Measurements from ENCODE around the gene PTPRN2. TPM values are rescaled to one million over a fixed set of nuclear protein-coding genes. Genes with fewer than 3 reads are reported as not detected.

PTPRN2 gene
- total and polyA plus RNA-seq, 8 donors: 12.2 to 49.2 (median 31.8) TPM

- 93% methylated on average over 44 to 50 of the region's 50 CpGs for WGBS, 2 donors
- FAIRE-seq (no peak), ATAC-seq (no peak), DNase-seq (no peak)
- Histone ChIP-seq H3K4me1 (no peaks in the 10 kb centered on the region), H3K27ac (no peak overlapping the region), H3K4me3 (no peak overlapping the region), H3K27me3 (no peaks in the 10 kb centered on the region), H3K9me3 (no peaks in the 10 kb centered on the region), H3K36me3 (no peaks in the 10 kb centered on the region)
- intact Hi-C loops (cut with DNase I): no loop called here
- no peak for TF ChIP-seq CTCF (IDR thresholded peaks at IDR 0.05)
Observed at GRCh38 chr7:158484801-158485531, 102.7 kb downstream of the PTPRN2 start.

DNA sequence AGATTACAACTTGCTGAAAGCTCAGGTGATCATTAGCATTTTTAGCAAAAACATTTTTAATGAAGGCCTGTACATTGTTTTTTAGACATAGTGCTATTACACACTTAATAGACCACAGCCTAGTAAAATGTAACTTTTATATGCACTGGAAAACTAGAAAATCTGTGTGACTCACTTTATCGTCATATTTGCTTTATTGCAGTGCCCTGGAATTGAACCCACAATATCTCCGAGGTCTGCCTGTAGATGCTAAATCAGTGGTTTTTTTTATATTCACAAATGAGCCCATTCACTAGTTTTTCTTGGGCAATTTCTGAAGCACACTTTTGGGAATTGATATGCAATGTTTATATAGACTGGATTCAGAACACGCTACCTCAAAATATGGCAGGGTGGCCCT lies 105.1 kb downstream of the PTPRN2 start:
- ATAC-seq (no peak), DNase-seq (no peak), FAIRE-seq (no peak)
- Histone ChIP-seq H3K27me3 (no peaks in the 10 kb centered on the region), H3K27ac (no peak overlapping the region), H3K4me1 (no peaks in the 10 kb centered on the region), H3K9me3 (no peaks in the 10 kb centered on the region), H3K36me3 (no peaks in the 10 kb centered on the region), H3K4me3 (no peak overlapping the region)
- no peak for TF ChIP-seq CTCF (IDR thresholded peaks at IDR 0.05)
- intact Hi-C loops (cut with DNase I): no loop called here
- 86 to 92% methylated on average over 3 of the region's 3 CpGs for WGBS, 2 donors

DNA sequence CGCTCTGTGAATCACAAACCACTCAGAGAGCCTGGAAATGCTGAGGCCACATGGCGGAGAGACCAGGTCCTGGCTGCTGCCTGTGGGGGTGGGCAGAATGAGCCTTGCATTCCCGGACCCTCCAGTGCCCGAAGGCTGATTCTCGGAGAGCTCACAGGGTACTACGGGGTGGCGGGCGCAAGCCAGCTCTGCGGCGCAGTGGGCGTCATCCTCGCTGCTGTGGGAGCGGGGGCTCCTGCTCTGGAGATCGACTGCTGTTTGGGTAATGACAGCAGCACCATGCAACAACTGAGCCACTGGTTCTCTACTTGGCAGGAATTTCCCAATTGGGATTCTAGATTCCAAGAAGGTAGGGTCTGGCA lies 108.0 kb downstream of the PTPRN2 start:
- H3K4me3 ChIP-seq: no peak overlapping the region
- H3K4me1 ChIP-seq: no peaks in the 10 kb centered on the region
- no peak overlapping the region for H3K27ac ChIP-seq
- TF ChIP-seq CTCF (IDR thresholded peaks at IDR 0.05): no peak
- intact Hi-C loops (cut with DNase I): no loop called here
- DNase-seq (no peak), FAIRE-seq (no peak), ATAC-seq (no peak)
- H3K9me3 ChIP-seq: no peaks in the 10 kb centered on the region
- H3K36me3 ChIP-seq: no peaks in the 10 kb centered on the region
- WGBS, 2 donors: 91 to 94% methylated on average over 14 of the region's 14 CpGs
- no peaks in the 10 kb centered on the region for H3K27me3 ChIP-seq

DNA sequence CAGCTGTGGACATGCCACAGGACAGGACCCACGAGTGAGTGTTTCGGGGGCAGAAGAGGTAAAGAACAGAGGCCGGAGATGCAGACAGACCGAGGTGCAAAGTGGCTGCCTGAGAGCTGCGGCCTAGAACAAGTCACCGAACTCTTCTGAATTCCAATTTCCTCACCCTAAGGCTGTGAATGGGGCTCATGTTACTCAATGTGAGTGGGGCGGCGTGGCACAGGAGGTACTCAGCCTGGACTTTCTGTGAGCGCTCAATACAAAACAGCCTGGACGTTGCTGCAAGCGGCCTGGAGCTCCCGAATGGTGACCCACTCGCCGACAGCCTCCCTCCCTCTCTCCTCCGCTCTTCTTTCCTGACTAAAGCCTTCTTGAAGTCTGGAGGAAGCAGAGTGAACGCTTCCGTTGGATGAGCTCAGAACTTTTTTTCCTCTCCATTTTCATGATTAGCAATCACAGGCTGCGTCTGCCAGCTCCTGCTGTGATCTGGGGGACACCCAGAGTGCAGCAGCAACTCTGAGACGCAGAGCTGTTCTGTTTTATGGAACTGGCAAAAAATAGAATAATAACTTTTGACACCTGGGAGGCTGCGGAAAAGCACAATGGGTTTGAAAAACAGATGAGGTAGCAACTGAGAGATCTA lies 108.5 kb downstream of the PTPRN2 start:
- Histone ChIP-seq H3K27me3 (no peaks in the 10 kb centered on the region), H3K4me3 (no peak overlapping the region), H3K36me3 (no peaks in the 10 kb centered on the region), H3K9me3 (no peaks in the 10 kb centered on the region), H3K27ac (no peak overlapping the region), H3K4me1 (no peaks in the 10 kb centered on the region)
- DNase-seq: no peak
- 89 to 90% methylated on average over 20 of the region's 20 CpGs for WGBS, 2 donors
- TF ChIP-seq CTCF (IDR thresholded peaks at IDR 0.05): no peak
- ATAC-seq: no peak
- intact Hi-C loops (cut with DNase I): no loop called here
- FAIRE-seq: no peak

GRCh38 chr7:158477866-158478265 lies 109.8 kb downstream of the PTPRN2 start:
- no peak for TF ChIP-seq CTCF (IDR thresholded peaks at IDR 0.05)
- ATAC-seq (no peak), DNase-seq (no peak), FAIRE-seq (no peak)
- Histone ChIP-seq H3K27me3 (no peaks in the 10 kb centered on the region), H3K4me1 (no peaks in the 10 kb centered on the region), H3K36me3 (no peaks in the 10 kb centered on the region), H3K4me3 (no peak overlapping the region), H3K27ac (no peak overlapping the region), H3K9me3 (no peaks in the 10 kb centered on the region)
- 89 to 92% methylated on average over 13 of the region's 13 CpGs for WGBS, 2 donors
- intact Hi-C loops (cut with DNase I): no loop called here
